NCI-H226 (cell line): ENCODE data around the gene KCNIP1.
"Not testable (repeated sequence)": the region's sequence is repeated elsewhere in the genome, so short reads cannot be mapped to it uniquely, and the experiment has no call there.

ENCODE experiments used
- DNase-seq: peaks from one replicate; pipeline ENCODE4 v3.0.0-alpha.2; 2015

KCNIP1 gene

DNA sequence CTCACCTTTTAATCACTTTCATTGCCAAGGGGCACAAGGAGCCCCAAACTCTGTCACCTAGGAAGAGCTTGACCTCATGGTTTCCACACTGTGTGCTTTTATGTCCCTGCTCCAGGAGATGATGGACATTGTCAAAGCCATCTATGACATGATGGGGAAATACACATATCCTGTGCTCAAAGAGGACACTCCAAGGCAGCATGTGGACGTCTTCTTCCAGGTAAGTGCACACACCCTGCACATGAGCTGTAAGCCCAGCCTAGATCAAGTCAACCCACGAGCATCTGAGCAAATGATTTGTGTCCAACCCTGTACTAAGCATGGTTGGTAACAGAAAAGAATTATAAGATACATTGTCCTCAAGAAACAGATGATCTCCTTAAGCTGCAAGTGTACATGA, 228.9 kb downstream of the KCNIP1 start:
- no peak for DNase-seq

- DNase-seq: no peak
Observed at GRCh38 chr5:170736966-170737365, 233.1 kb downstream of the KCNIP1 start.

- no peak for DNase-seq
Observed at GRCh38 chr5:170737591-170737990, 233.8 kb downstream of the KCNIP1 start.

DNA sequence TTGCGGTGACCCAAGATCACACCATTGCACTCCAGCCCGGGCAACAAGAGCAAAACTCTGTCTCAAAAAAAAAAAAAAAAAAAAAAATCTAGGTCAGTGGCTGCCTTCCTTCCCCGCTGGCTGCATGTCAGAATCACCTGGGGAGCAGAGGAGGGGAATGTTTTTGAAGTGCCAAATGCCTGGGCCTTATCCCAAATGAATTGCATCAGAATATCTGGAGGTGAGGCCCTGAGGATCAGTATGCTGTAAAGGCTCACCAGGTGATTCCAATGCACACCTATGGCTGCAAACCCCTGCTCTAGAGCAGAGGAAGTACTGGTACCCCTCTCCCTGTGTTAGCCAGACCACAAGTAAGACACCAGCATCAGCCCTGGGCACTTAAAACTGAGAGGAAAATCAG, 235.0 kb downstream of the KCNIP1 start:
- DNase-seq: no peak

- DNase-seq: no peak
Observed at GRCh38 chr5:170739446-170739845, 235.6 kb downstream of the KCNIP1 start.

DNA sequence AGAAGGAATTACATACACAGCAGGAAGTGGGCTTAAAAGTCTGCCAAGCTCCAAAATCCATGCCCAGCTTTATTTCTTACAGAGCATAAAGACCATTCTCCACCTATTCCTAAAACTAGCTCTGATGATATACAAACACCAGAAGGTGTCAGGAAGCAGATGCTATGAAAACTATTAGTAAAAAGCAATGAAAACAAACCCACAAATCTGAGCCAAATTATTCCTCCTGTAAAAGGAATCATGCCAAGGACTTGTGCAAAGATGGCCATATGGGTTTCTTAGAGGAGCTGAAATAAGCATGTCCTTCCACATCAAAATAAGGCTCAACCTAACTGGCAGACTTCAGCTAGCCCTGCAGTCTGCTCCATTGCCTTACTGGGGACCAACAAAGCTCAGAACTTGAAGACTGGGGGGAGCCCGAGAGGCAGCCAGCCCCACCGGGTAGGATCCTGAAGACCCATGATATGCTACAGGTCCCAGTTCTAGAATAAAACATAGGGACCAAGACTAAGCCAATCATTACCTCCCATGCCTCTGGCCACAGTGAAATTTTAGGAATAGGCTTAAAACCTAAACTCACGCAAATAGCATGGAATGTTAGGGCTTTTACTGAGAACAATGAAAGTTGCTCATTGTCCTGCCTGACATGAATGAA, 236.9 kb downstream of the KCNIP1 start:
- no peak for DNase-seq

DNA sequence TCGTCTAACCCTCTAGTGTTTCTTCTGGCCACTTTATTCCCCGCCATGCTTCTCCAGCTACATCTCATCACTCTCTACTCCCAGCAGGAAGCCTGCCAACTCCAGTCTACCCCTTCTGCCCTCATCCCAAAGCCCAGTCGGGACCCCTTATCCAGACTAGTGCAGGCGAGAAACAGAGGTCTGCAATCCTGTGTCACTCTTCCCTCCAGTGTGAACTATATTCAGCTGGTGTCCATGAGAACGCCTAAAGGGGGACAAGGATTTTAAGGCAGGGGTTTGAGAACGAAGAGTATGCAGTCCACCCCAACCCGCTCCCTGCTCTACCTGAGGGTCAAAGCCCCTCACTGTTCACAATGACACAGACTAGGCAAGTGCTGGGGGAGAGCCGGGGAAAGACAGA, 238.0 kb downstream of the KCNIP1 start:
- DNase-seq: no peak

DNA sequence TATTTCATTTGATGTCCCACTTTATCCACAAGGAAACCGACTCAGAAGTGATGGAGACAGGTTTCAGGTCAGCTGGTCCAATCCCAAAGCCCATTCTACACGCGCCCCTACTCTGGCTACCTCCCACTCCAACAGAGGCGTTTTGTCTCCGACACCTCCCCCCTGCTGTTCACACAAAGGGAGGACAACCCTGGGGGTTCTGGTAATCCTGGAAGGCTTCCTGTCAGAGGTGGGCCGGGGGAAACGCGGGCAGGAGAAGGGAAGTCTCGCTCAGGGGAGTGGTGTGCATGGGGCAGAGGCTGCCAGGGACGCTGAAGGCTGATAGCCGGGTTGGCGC, 240.0 kb downstream of the KCNIP1 start:
- no peak for DNase-seq

- peak; percentile 56 for DNase-seq
Observed at GRCh38 chr5:170745481-170746071, 241.8 kb downstream of the KCNIP1 start.

GRCh38 chr5:170746075-170746960, 242.5 kb downstream of the KCNIP1 start:
- DNase-seq: no peak

DNA sequence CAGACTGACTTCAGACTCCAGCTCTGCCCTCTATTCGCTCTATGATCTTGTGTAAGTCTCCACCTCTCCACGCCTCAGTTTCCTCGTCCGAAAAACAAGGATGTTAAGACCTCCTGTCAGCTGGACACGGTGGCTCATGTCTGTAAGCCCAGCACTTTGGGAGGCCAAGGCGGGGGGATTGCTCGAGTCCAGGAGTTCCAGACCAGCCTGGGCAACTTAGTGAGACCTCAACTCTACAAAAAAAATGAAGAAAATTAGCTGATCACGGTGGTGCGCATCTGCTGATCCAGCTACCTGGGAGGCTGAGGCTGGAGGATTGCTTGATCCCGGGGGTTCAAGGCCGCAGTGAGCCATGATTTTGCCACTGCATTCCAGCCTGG, 243.1 kb downstream of the KCNIP1 start:
- no peak for DNase-seq

DNA sequence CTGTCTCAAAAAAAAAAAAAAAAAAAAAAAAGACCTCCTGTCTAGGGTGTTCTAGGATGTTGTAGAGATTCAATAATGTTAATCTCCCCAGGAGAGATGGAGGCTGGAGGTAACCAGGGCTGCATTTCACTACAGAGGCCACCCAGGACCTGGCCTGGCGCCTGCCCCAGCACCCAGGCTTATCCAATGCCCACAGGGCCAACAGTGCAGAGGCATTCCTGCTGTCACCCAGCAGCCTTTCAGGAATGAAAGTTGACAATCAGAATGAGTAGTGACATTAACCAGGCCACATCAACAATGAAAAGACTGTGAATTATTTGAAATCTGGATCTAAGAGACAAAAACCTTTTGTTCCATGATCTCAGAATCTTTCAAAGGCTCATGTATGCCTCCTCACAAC, 243.5 kb downstream of the KCNIP1 start:
- no peak for DNase-seq

DNA sequence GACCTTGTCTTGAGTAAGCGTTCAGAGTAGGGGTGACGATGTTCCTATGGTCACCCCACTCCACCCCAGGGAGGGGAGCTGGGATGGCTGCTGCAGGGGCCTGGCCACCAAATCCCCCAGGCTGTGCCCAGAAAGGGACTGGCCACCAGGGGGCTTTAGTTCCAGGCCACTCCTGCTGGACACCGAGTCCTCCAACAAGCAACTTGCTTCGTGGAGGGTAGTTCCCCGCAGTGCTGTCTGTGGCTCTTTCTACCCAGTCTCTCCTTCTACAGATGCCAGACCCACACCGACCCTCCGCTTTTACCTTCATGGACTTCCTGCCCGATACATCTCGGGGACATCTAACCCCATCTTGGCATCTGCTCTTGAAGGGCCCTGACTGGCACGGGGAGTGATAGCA, 244.0 kb downstream of the KCNIP1 start:
- no peak for DNase-seq

- no peak for DNase-seq
Observed at GRCh38 chr5:170748951-170749471, 245.2 kb downstream of the KCNIP1 start.

DNA sequence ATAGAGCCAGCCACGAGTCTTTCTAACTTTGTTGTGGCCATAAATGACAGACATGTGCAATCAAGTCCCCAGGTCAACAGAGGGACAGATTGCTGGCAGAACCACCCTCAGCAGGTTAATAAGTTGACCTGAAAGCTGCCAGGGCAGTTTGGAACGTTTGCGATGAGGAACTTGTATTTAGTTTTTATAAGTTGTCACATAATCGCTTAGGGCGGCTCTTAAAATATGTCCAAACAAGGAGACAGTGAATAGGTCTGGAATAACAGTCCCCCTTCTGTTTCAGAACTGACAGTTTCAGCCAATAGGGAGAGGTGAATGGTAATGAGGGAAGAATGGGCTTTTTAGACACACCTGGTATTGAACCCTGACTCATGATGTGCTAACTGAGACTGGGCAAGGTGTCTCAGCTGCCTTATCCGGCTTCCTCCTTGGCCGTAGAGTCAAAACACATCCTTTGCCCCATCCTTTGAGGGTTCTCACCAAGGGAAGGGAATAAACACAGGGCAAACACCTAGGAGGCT, 246.2 kb downstream of the KCNIP1 start:
- no peak for DNase-seq

GRCh38 chr5:170750791-170751190, 247.0 kb downstream of the KCNIP1 start:
- DNase-seq: no peak

GRCh38 chr5:170751631-170752030, 247.8 kb downstream of the KCNIP1 start:
- DNase-seq: peak; percentile 56

GRCh38 chr5:170752257-170753215, 248.7 kb downstream of the KCNIP1 start:
- DNase-seq: peak; percentile 78

DNA sequence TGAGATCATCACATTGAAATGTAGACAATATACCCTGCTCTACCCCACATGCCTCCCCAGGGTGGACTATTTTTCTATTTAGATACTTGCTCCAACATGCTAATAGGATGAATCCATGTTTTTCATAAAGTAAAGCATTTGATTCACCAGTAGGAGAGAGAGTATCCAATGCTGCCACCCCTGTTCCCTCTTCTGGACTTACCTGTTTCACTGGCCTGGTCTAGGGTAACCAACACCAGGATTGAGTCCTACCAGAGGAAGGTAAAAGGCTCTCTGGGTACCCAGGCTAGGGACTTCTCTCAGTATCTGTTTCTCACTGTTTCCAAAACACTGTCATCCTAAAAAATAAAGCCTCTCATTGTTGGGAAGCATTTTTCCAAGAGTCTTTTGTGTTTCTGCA, 249.5 kb downstream of the KCNIP1 start:
- DNase-seq: no peak

- not testable (repeated sequence) for DNase-seq
Observed at GRCh38 chr5:170754508-170754907, 250.7 kb downstream of the KCNIP1 start.

DNA sequence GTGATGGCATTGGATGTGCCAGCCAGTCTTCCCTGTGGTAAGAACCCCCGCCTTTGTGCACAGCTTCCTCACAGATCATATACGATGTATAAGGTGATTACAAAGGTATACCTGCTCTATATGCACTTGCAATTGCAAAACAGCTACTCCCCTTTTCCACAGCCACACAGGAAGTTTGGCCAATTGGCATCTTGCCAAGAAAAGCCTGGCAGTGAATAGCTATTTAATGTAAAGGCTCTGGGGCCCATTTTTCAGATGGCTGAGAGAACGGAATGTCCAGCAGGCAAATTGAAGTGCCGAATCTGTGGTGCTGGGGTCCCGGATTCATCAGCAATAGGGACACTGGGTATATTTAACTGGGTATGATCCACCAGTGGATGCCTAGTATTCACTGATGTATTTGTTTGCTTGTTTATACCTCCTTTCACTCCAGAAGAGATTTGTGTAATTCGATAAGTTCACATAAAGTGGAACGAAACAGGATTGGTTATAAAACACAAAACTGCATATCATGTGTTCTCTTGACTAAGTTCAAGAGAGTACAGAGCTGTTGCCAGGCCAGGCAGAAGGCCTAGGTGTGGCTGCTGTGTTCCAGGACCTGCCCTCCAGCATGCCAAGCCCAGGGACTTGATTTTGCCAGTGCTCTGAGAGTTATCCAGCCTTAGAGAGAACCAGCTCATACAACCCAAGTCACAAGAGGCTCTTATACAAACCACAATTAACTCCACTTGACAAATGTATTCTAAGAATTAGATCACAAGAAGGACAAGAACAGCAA, 252.0 kb downstream of the KCNIP1 start:
- no peak for DNase-seq

GRCh38 chr5:170756691-170757090, 252.9 kb downstream of the KCNIP1 start:
- DNase-seq: no peak
